Trophoblast cell (in vitro differentiated cells and primary cell): ENCODE measurements around the gene SH3BP4.

Experiments
- DNase-seq, 2 donors: peaks; one replicate each; pipeline ENCODE4 v3.0.0-alpha.2; 2016
- H2AFZ ChIP-seq: 2 replicates; pipeline ENCODE4 v1.6.1; 2013; ENCODE audit warnings: low read length, moderate library complexity, mild to moderate bottlenecking; ENCODE audit not compliant: insufficient read depth, poor library complexity
- H2AK5ac ChIP-seq: 2 replicates; pipeline ENCODE4 v1.6.1; 2013; ENCODE audit warnings: mild to moderate bottlenecking, low read length
- H2BK120ac ChIP-seq: 2 replicates; pipeline ENCODE4 v1.6.1; 2013; ENCODE audit warnings: low read length, mild to moderate bottlenecking, moderate library complexity; ENCODE audit not compliant: insufficient read depth, poor library complexity
- H2BK12ac ChIP-seq: 2 replicates; pipeline ENCODE4 v1.6.1; 2013; ENCODE audit warnings: mild to moderate bottlenecking, low read length, moderate library complexity
- H2BK5ac ChIP-seq: 2 replicates; pipeline ENCODE4 v1.6.1; 2013; ENCODE audit warnings: low read length, low read depth, moderate library complexity, mild to moderate bottlenecking; ENCODE audit not compliant: poor library complexity
- H3K14ac ChIP-seq: 2 replicates; pipeline ENCODE4 v1.6.1; 2013; ENCODE audit warnings: mild to moderate bottlenecking, low read length
- H3K18ac ChIP-seq: 2 replicates; pipeline ENCODE4 v1.6.1; 2013; ENCODE audit warnings: mild to moderate bottlenecking, low read length
- H3K23ac ChIP-seq: 2 replicates; pipeline ENCODE4 v1.6.1; 2013; ENCODE audit warnings: low read length
- H3K27ac ChIP-seq: 2 replicates; pipeline ENCODE4 v1.5.1; 2013; ENCODE audit warnings: low read depth, mild to moderate bottlenecking, inconsistent platforms, low read length, moderate library complexity
- H3K27me3 ChIP-seq: 2 replicates; pipeline ENCODE4 v1.6.1; 2013; ENCODE audit warnings: inconsistent platforms, mild to moderate bottlenecking, low read length, moderate library complexity; ENCODE audit not compliant: insufficient read depth
- H3K36me3 ChIP-seq, 2 experiments: 1 replicate in 1 of 2; 2 replicates in 1 of 2; pipeline ENCODE4 v1.6.1; 2013; ENCODE audit warnings: low read length in 2 of 2, mild to moderate bottlenecking in 2 of 2, moderate library complexity in 1 of 2; ENCODE audit not compliant: insufficient read depth in 2 of 2, control insufficient read depth in 1 of 2
- H3K4ac ChIP-seq: 2 replicates; pipeline ENCODE4 v1.6.1; 2013; ENCODE audit warnings: low read depth, mild to moderate bottlenecking, low read length, moderate library complexity
- H3K4me1 ChIP-seq, 2 experiments: 1 replicate in 1 of 2; 2 replicates in 1 of 2; pipeline ENCODE4 v1.6.1; 2013; ENCODE audit warnings: low read length in 2 of 2, mild to moderate bottlenecking in 2 of 2, moderate library complexity in 1 of 2; ENCODE audit not compliant: insufficient read depth in 2 of 2, control insufficient read depth in 1 of 2
- H3K4me2 ChIP-seq: 2 replicates; pipeline ENCODE4 v1.6.1; 2013; ENCODE audit warnings: inconsistent platforms, mild to moderate bottlenecking, low read length, moderate library complexity
- H3K4me3 ChIP-seq: 2 replicates; pipeline ENCODE4 v1.5.1; 2013; ENCODE audit warnings: mild to moderate bottlenecking, low read depth, low read length, inconsistent platforms
- H3K79me1 ChIP-seq: one replicate; pipeline ENCODE4 v1.6.1; 2013; ENCODE audit warnings: low read length
- H3K79me2 ChIP-seq: 2 replicates; pipeline ENCODE4 v1.6.1; 2013; ENCODE audit warnings: low read length, mild to moderate bottlenecking; ENCODE audit not compliant: control insufficient read depth, insufficient read depth, poor library complexity
- H3K9ac ChIP-seq: 2 replicates; pipeline ENCODE4 v1.6.1; 2013; ENCODE audit warnings: mild to moderate bottlenecking, low read length
- H3K9me3 ChIP-seq: 2 replicates; pipeline ENCODE4 v1.6.1; 2013; ENCODE audit warnings: low read depth, mild to moderate bottlenecking, control low read depth, inconsistent platforms, low read length; ENCODE audit not compliant: insufficient read depth
- H4K12ac ChIP-seq: 2 replicates; pipeline ENCODE4 v1.6.1; 2013; ENCODE audit warnings: low read depth, mild to moderate bottlenecking, low read length, moderate library complexity
- H4K8ac ChIP-seq: 2 replicates; pipeline ENCODE4 v1.6.1; 2013; ENCODE audit warnings: low read depth, mild to moderate bottlenecking, low read length, moderate library complexity
- H4K91ac ChIP-seq: one replicate; pipeline ENCODE4 v1.6.1; 2013; ENCODE audit warnings: low read depth, mild to moderate bottlenecking, low read length, moderate library complexity
- WGBS: extraction: QIAGEN DNeasy Blood & Tissue Kit; methylation state at CpG from one replicate; pipeline ENCODE4 v1.1.7; 2013; ENCODE audit warnings: missing lambda C conversion rate; ENCODE audit not compliant: insufficient read length, insufficient coverage; ENCODE audit errors: extremely low coverage; 5-methylcytosine and 5-hydroxymethylcytosine counted together

SH3BP4 gene

DNA sequence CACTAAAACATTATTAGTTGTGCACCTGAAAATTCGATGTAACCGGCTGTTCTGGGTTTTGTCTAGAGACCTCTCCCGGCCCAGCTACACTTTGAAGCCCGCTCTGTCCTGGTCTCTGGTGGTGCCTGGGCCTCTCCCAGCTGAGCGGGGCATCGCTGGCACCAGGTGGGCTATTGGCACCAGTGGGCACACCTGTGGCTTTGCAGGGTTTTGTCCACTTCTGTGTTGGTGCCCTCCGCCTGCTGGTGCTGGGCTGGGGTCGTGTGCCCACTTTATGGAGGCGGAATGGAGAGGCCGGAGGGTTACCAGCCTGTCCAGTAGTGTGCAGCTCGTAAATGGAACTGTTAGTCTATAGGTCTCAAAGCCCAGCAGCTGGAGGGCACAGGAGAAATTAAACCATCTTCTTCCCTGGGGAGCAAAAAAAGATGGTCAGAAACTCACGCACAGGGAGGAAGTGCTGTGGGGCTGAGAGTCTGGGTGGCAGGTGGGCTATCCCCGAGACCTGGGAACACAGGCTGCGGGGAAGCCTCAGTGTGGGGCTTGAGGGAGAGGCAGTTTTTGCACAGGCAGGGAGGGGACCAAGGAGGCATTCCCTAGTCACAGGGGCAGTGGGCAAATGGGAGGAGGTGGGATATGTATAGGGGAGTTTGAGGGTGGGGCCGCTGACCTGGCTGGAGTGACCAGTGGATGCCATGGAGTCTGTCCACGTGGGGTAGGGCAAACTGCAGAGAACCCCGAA is 30.4 kb downstream of the SH3BP4 start:
- H4K8ac ChIP-seq, result peak overlapping the region; percentile 52
- no peaks in the 10 kb centered on the region for H3K9me3 ChIP-seq
- DNase-seq, result no peak
- H4K12ac ChIP-seq, result no peak overlapping the region
- H3K79me1 ChIP-seq, result peaks cover 34% of the 10 kb centered on the region
- H2AK5ac ChIP-seq, result peak overlapping the region; percentile 66
- peak overlapping the region; percentile 70 for H3K18ac ChIP-seq
- H3K9ac ChIP-seq, result no peak overlapping the region
- H2BK5ac ChIP-seq, result peak overlapping the region; percentile 90
- peak overlapping the region; percentile 75 for H2BK12ac ChIP-seq
- H3K27ac ChIP-seq, result peak overlapping the region; percentile 97
- no peak overlapping the region for H3K4me3 ChIP-seq
- H3K36me3 ChIP-seq, result peaks cover 9 to 13% of the 10 kb centered on the region in 2 experiments
- WGBS, result no CpG with 5 or more reads among the region's 17 CpGs
- peak overlapping the region; percentile 4 for H2AFZ ChIP-seq
- H3K4ac ChIP-seq, result peak overlapping the region; percentile 71
- H4K91ac ChIP-seq, result peak overlapping the region; percentile 84
- peaks cover 21% of the 10 kb centered on the region for H3K79me2 ChIP-seq
- peak overlapping the region; percentile 85 for H2BK120ac ChIP-seq
- no peaks in the 10 kb centered on the region for H3K27me3 ChIP-seq
- no peak overlapping the region for H3K23ac ChIP-seq
- H3K4me1 ChIP-seq, result peaks cover 58 to 65% of the 10 kb centered on the region in 2 experiments
- peak overlapping the region; percentile 54 for H3K4me2 ChIP-seq
- H3K14ac ChIP-seq, result peak overlapping the region; percentile 65

DNA sequence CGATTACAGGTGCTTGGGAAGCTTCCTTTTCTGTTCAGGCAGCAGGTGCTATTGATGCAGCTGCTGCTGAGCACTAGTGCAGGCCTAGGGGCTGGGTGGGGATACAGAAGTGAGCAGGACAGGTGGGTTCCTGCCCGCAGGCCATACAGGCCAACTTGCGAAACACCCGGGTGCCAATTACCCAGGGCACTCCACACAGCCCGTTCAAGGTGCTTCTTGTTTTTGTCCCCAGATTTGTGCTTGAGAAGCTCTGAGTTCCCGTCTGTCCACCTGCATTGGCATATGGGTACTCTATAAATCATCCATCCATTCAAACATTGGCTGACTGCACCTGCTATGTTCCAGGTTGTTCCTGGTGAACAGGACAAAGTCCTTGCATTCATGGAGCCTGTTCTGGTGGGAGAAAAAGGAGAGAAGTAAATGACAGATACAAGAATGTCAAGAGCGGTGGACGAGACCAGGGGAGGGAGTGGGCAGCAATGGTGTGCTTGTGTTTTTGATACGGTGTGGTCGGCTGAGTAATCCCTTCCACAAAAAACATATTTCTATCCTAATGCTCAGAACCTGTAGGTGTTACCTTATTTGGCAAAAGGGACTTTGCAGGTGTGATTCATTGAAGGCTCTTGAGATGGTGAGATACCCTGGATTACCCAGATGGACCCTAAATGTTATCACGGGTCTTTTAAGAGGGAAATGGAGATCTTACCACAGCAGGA is 31.4 kb downstream of the SH3BP4 start:
- H3K18ac ChIP-seq, result no peak overlapping the region
- no peak overlapping the region for H4K12ac ChIP-seq
- H2AK5ac ChIP-seq, result no peak overlapping the region
- H3K4me3 ChIP-seq, result no peak overlapping the region
- peaks cover 60 to 70% of the 10 kb centered on the region in 2 experiments for H3K4me1 ChIP-seq
- H2BK12ac ChIP-seq, result no peak overlapping the region
- peak in 1 of 2 donors; percentile 36 for DNase-seq
- H3K9me3 ChIP-seq, result no peaks in the 10 kb centered on the region
- no peak overlapping the region for H3K4me2 ChIP-seq
- no peak overlapping the region for H3K14ac ChIP-seq
- H3K4ac ChIP-seq, result peak overlapping the region; percentile 71
- no peak overlapping the region for H4K8ac ChIP-seq
- no peak overlapping the region for H3K9ac ChIP-seq
- no peak overlapping the region for H2BK120ac ChIP-seq
- no peak overlapping the region for H3K27ac ChIP-seq
- no peaks in the 10 kb centered on the region for H3K27me3 ChIP-seq
- H3K23ac ChIP-seq, result no peak overlapping the region
- H2AFZ ChIP-seq, result no peak overlapping the region
- WGBS, result no CpG with 5 or more reads among the region's 11 CpGs
- no peak overlapping the region for H4K91ac ChIP-seq
- H3K79me1 ChIP-seq, result peaks cover 37% of the 10 kb centered on the region
- H3K79me2 ChIP-seq, result peaks cover 21% of the 10 kb centered on the region
- no peak overlapping the region for H2BK5ac ChIP-seq
- peaks cover 7 to 9% of the 10 kb centered on the region in 2 experiments for H3K36me3 ChIP-seq

DNA sequence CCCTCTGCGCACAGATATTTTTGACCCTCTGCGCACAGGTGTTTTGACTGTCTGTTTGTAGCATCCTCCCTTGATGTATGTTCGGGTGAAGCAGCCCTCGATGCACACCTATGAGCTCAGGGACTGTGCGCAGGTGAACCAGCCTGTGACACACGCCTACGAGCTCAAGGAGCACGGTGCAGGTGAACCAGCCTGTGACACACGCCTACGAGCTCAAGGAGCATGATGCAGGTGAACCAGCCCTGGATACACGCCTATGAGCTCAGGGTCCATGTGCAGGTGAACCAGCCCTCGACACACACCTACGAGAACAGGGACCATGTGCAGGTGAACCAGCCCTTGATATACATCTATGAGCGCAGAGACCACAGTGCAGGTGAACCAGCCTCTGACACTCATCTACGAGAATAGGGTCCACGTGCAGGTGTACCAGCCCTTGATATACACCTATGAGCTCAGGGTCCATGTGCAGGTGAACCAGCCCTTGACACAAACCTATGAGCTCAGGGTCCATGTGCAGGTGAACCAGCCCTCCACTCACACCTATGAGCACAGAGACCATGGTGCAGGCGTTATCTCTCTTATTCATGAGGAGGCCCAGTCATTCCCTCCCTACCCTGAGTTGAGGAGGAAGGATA is 33.9 kb downstream of the SH3BP4 start:
- Histone ChIP-seq H3K18ac (no peak overlapping the region), H3K4me2 (no peak overlapping the region), H2BK120ac (no peak overlapping the region), H3K9ac (no peak overlapping the region), H2BK5ac (no peak overlapping the region), H3K9me3 (peaks cover 3% of the 10 kb centered on the region), H3K27ac (no peak overlapping the region), H3K4me3 (no peak overlapping the region), H3K14ac (no peak overlapping the region), H4K91ac (no peak overlapping the region), H2AFZ (no peak overlapping the region), H3K79me1 (peaks cover 27% of the 10 kb centered on the region), H3K4ac (peak overlapping the region; percentile 0), H4K12ac (no peak overlapping the region), H3K36me3 (peaks cover 0 to 4% of the 10 kb centered on the region in 2 experiments), H3K27me3 (no peaks in the 10 kb centered on the region), H2BK12ac (no peak overlapping the region), H3K4me1 (peaks cover 52 to 56% of the 10 kb centered on the region in 2 experiments), H3K79me2 (peaks cover 22% of the 10 kb centered on the region), H2AK5ac (peak overlapping the region; percentile 36), H3K23ac (no peak overlapping the region), H4K8ac (no peak overlapping the region)
- no CpG with 5 or more reads among the region's 17 CpGs for WGBS
- no peak for DNase-seq

DNA sequence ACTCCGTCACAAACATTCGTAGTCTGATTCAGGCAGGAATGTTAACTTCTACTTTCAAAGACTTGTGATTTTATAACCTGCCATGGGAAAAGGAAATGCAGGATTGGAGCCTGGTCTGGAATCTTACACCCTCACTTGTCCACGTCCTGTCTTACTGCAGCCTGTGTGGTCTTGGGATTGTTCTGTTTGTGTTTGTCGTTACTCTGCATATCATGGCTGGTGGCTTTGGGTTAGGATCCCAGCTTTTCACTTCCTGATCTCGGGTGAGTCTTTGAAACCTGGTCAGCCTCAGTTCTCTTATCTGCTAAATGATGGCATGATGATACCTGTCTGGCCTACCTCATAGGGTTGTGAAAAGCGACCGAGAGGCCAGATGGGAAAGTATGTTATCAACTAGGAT is 34.6 kb downstream of the SH3BP4 start:
- no CpG with 5 or more reads among the region's 7 CpGs for WGBS
- H3K4ac ChIP-seq, result no peak overlapping the region

More for the DNA sequence above, 34.6 kb downstream of the SH3BP4 start:
- Histone ChIP-seq H3K9me3 (peaks cover 3% of the 10 kb centered on the region), H2AK5ac (no peak overlapping the region), H3K27me3 (no peaks in the 10 kb centered on the region), H3K4me3 (no peak overlapping the region), H4K91ac (no peak overlapping the region), H3K18ac (no peak overlapping the region), H3K79me2 (peaks cover 22% of the 10 kb centered on the region), H3K9ac (no peak overlapping the region), H3K14ac (no peak overlapping the region), H3K4me2 (no peak overlapping the region), H2BK12ac (peak overlapping the region; percentile 16), H3K27ac (no peak overlapping the region), H3K4me1 (peaks cover 48 to 52% of the 10 kb centered on the region in 2 experiments), H4K8ac (no peak overlapping the region), H4K12ac (no peak overlapping the region), H3K36me3 (peaks cover 0 to 4% of the 10 kb centered on the region in 2 experiments), H3K79me1 (peaks cover 24% of the 10 kb centered on the region), H2BK120ac (no peak overlapping the region), H3K23ac (no peak overlapping the region), H2BK5ac (no peak overlapping the region), H2AFZ (no peak overlapping the region)
- DNase-seq, result peak in 1 of 2 donors; percentile 39
